K562 (cell line): ENCODE measurements around the gene RASSF3. TPM values are rescaled to one million over a fixed set of nuclear protein-coding genes. Genes with fewer than 3 reads are reported as not detected.

Experiments used
- ATAC-seq: fragments of 200-7000 bp; cut with Tn5 transposase; 3 replicates; pipeline ENCODE4 v1.9.1; 2020; ENCODE audit warnings: moderate library complexity
- BruUV-seq: library from RNA; stranded (reverse); fragments of 400-500 nt; replicated peaks from 2 replicates; lab custom pipeline; 2021; lab: Mats Ljungman, UMichigan
- CTCF ChIA-PET: fragments of 300-600 bp; formaldehyde crosslinking; extraction: SDS; loops from one replicate; lab custom pipeline; 2021; ENCODE audit warnings: low intra/inter-chr PET ratio; lab: Yijun Ruan, JAX
- POLR2A ChIA-PET: fragments of 300-600, 350-650 bp; sonication (Branson Sonifier 250); formaldehyde crosslinking; extraction: SDS; loops from one replicate; lab custom pipeline; 2021; ENCODE audit warnings: antibody characterized with exemption, inconsistent platforms; lab: Yijun Ruan, JAX
- DNase-seq, 4 experiments: peaks; one replicate each; pipeline versions ENCODE4 v3.0.0 to v3.0.0-alpha.2; 2011 to 2018; ENCODE audit warnings: low spot score in 3 of 4, mixed read lengths in 3 of 4; ENCODE audit errors: extremely low read depth in 1 of 4
- FAIRE-seq: peaks from 2 replicates; lab custom pipeline; 2011; peaks lifted over from hg19 to GRCh38; lab: Jason Lieb, UNC
- H2AFZ ChIP-seq: 2 replicates; pipeline ENCODE4 v1.6.0; 2011; ENCODE audit warnings: low read depth, low read length, control low read depth, inconsistent platforms
- H3K27ac ChIP-seq: fragments of 200-600 bp; 3 replicates; pipeline ENCODE4 v1.8.0; 2011; ENCODE audit warnings: low read depth, mild to moderate bottlenecking, control low read depth, inconsistent platforms, low read length, moderate library complexity, mixed read lengths; ENCODE audit errors: extremely low read depth
- H3K27me3 ChIP-seq, 2 experiments: fragments of 300-600 bp in 1 of 2; 2 replicates in 1 of 2; 3 replicates in 1 of 2; pipeline versions ENCODE4 v1.6.0 to v1.8.0; 2011; ENCODE audit warnings: inconsistent platforms in 2 of 2, low read length in 2 of 2, mild to moderate bottlenecking in 1 of 2, mixed read lengths in 1 of 2, moderate library complexity in 1 of 2; ENCODE audit not compliant: control insufficient read depth in 2 of 2, insufficient read depth in 2 of 2
- H3K36me3 ChIP-seq: fragments of 300-600 bp; 3 replicates; pipeline ENCODE4 v1.8.0; 2011; ENCODE audit warnings: mild to moderate bottlenecking, low read length, inconsistent platforms; ENCODE audit not compliant: control insufficient read depth, insufficient read depth
- H3K4me1 ChIP-seq, 2 experiments: fragments of 200-600 bp in 1 of 2; replicated peaks in 1 of 2; 2 replicates in 1 of 2; 3 replicates in 1 of 2; pipeline versions ENCODE4 v1.5.1 to v1.8.0; 2011; ENCODE audit warnings: inconsistent platforms in 2 of 2, low read length in 2 of 2, mild to moderate bottlenecking in 1 of 2, mixed read lengths in 1 of 2, moderate library complexity in 1 of 2; ENCODE audit not compliant: control insufficient read depth in 2 of 2, insufficient read depth in 2 of 2
- H3K4me2 ChIP-seq: 2 replicates; pipeline ENCODE4 v1.6.1; 2011; ENCODE audit warnings: low read length, control low read depth, inconsistent platforms, mixed read lengths; ENCODE audit not compliant: insufficient read depth
- H3K4me3 ChIP-seq: fragments of 200-600 bp; sonication (generic), shearing (Covaris generic); 2 replicates; pipeline ENCODE4 v1.5.1; 2016; ENCODE audit warnings: control low read depth, inconsistent platforms
- H3K79me2 ChIP-seq: fragments of 200-600 bp; 3 replicates; pipeline ENCODE4 v1.8.0; 2011; ENCODE audit warnings: low read length, inconsistent platforms; ENCODE audit not compliant: control insufficient read depth, insufficient read depth
- H3K9ac ChIP-seq, 2 experiments: 2 replicates each; pipeline versions ENCODE4 v1.6.0 to v1.6.1; 2011; ENCODE audit warnings: low read depth in 2 of 2, low read length in 2 of 2, control low read depth in 1 of 2, inconsistent platforms in 1 of 2, mild to moderate bottlenecking in 1 of 2, mixed read lengths in 1 of 2; ENCODE audit not compliant: insufficient read depth in 1 of 2
- H3K9me1 ChIP-seq: one replicate; pipeline ENCODE4 v1.6.0; 2011; ENCODE audit warnings: inconsistent platforms, mild to moderate bottlenecking, low read length, moderate library complexity; ENCODE audit not compliant: control insufficient read depth, insufficient read depth
- H3K9me3 ChIP-seq: replicated peaks from 2 replicates; pipeline ENCODE4 v1.5.1; 2011; ENCODE audit warnings: low read depth, low read length, inconsistent platforms; ENCODE audit not compliant: control insufficient read depth, insufficient read depth
- H4K20me1 ChIP-seq: replicated peaks from 2 replicates; pipeline ENCODE4 v1.6.1; 2011; ENCODE audit warnings: low read length, inconsistent platforms, mixed read lengths; ENCODE audit not compliant: control insufficient read depth, insufficient read depth
- ARID1B ChIP-seq: fragments of 450-650 bp; IDR thresholded peaks from 2 replicates; pipeline ENCODE4 v1.6.1; 2016; ENCODE audit warnings: antibody characterized with exemption, mild to moderate bottlenecking, inconsistent platforms
- BACH1 ChIP-seq: fragments of 200-800 bp; sonication (Bioruptor generic); IDR thresholded peaks from 2 replicates; pipeline ENCODE4 v1.6.1; 2016; ENCODE audit warnings: missing genetic modification characterization, missing compliant biosample characterization
- ERF ChIP-seq: fragments of 450-650 bp; formaldehyde crosslinking; IDR thresholded peaks from 2 replicates; pipeline ENCODE4 v1.4.0; 2020; ENCODE audit warnings: mild to moderate bottlenecking, mixed read lengths
- ESRRA ChIP-seq: fragments of 450-650 bp; IDR thresholded peaks from 2 replicates; pipeline ENCODE4 v1.6.1; 2014; ENCODE audit warnings: low read depth, mild to moderate bottlenecking, moderate library complexity, borderline replicate concordance
- MEIS2 ChIP-seq: fragments of 450-650 bp; IDR thresholded peaks from 2 replicates; pipeline ENCODE4 v1.6.1; 2014; ENCODE audit warnings: mild to moderate bottlenecking; ENCODE audit not compliant: partially characterized antibody
- MTA2 ChIP-seq: fragments of 450-650 bp; IDR thresholded peaks from 2 replicates; pipeline ENCODE4 v1.6.1; 2016; ENCODE audit warnings: low read depth
- NCOA1 ChIP-seq: fragments of 450-650 bp; IDR thresholded peaks from 2 replicates; pipeline ENCODE4 v1.6.1; 2016; ENCODE audit warnings: low read depth
- SRSF1 ChIP-seq: fragments of 200-400 bp; formaldehyde crosslinking; IDR thresholded peaks from 2 replicates; pipeline ENCODE4 v1.6.1; 2017; ENCODE audit warnings: mild to moderate bottlenecking, low read depth, low read length, moderate library complexity
- TAL1 ChIP-seq: fragments of 450-650 bp; IDR thresholded peaks from 2 replicates; pipeline ENCODE4 v1.6.1; 2016; ENCODE audit warnings: mild to moderate bottlenecking
- TEAD4 ChIP-seq, 2 experiments: sonication (generic) in 1 of 2; formaldehyde crosslinking in 1 of 2; IDR thresholded peaks; 2 replicates each; pipeline versions ENCODE4 v1.6.1 to v1.8.0; 2012 to 2022; ENCODE audit warnings: borderline replicate concordance in 1 of 2, inconsistent platforms in 1 of 2, low read length in 1 of 2, mild to moderate bottlenecking in 1 of 2, missing genetic modification reagents in 1 of 2
- THAP12 ChIP-seq: fragments of 250-450 bp; sonication (Bioruptor Pico); IDR thresholded peaks from 2 replicates; pipeline ENCODE4 v1.9.0; 2021; ENCODE audit warnings: mild to moderate bottlenecking, inconsistent platforms
- TSHZ1 ChIP-seq: fragments of 250-450 bp; sonication (Bioruptor Pico); IDR thresholded peaks from 2 replicates; pipeline ENCODE4 v1.4.0; 2020; ENCODE audit warnings: mild to moderate bottlenecking, moderate library complexity
- ZC3H4 ChIP-seq: sonication (generic); formaldehyde crosslinking; IDR thresholded peaks from 2 replicates; pipeline ENCODE4 v1.9.0; 2021; ENCODE audit warnings: missing genetic modification reagents, borderline replicate concordance
- ZNF134 ChIP-seq: fragments of 250-450 bp; sonication (Bioruptor Pico); conservative IDR thresholded peaks from 2 replicates; pipeline ENCODE4 v1.4.0; 2020
- ZNF23 ChIP-seq: fragments of 250-450 bp; sonication (Bioruptor Pico); IDR thresholded peaks from 2 replicates; pipeline ENCODE4 v1.4.0; 2020; ENCODE audit warnings: mild to moderate bottlenecking
- ZNF76 ChIP-seq: fragments of 250-450 bp; sonication (Bioruptor Pico); IDR thresholded peaks from 2 replicates; pipeline ENCODE4 v1.4.0; 2020; ENCODE audit warnings: mild to moderate bottlenecking, moderate library complexity, borderline replicate concordance
- whole genome bisulfite sequencing: fragments of 100-300 bp; shearing (Covaris generic); methylation state at CpG from one replicate; pipeline ENCODE4 v1.1.6; 2016; ENCODE audit warnings: low coverage, mixed read lengths; ENCODE audit not compliant: insufficient coverage; ENCODE audit errors: missing lambda C conversion rate; 5-methylcytosine and 5-hydroxymethylcytosine counted together
- in situ Hi-C: fragments of 300-500 bp; cut with MboI; formaldehyde crosslinking; loops from 4 replicates; pipeline ENCODE4 v1.15.0; 2018; ENCODE audit warnings: inconsistent platforms, mixed read lengths
- intact Hi-C: fragments of 100-400 bp; cut with micrococcal nuclease; formaldehyde crosslinking; loops from 2 replicates; pipeline ENCODE4 v1.14.2; 2022
- polyA plus RNA-seq, 8 experiments: library from polyadenylated mRNA; depleted of rRNA in 4 of 8; stranded (reverse) in 5 of 8; unstranded in 3 of 8; fragments of >200 nt; fragmentation: Nextera tagmentation in 2 of 8; fragmentation: Illumina TruSeq in 1 of 8; extraction: Ambion mirVana in 2 of 8; extraction: Trizol in 1 of 8; gene quantifications; 2 replicates each; pipeline versions ENCODE4 v1.2.1 to v1.2.3, GENCODE V29; 2011 to 2014; ENCODE audit warnings: inconsistent platforms in 1 of 8, missing spikeins in 1 of 8
- total RNA-seq, 7 experiments: library from RNA; depleted of rRNA in 6 of 7; stranded (reverse); fragments of >200 nt in 6 of 7; fragmentation: Illumina TruSeq in 2 of 7; extraction: Trizol in 2 of 7; gene quantifications; 2 replicates each; pipeline versions ENCODE4 v1.2.1 to v1.2.3, GENCODE V29; 2011 to 2021; ENCODE audit warnings: low replicate concordance in 1 of 7
- TF ChIP-seq, protein P1 (sequence below): fragments of 450-650 bp; formaldehyde crosslinking; IDR thresholded peaks from 2 replicates; pipeline ENCODE4 v1.4.0; 2022; ENCODE audit warnings: mild to moderate bottlenecking, moderate library complexity

RASSF3 gene
- total and polyA plus RNA-seq, 9 of the 15 experiments (the other 6 are each of a cell fraction or from before 2014, with no cell fraction given): 3.7 to 39.2 (median 20.2) TPM

DNA sequence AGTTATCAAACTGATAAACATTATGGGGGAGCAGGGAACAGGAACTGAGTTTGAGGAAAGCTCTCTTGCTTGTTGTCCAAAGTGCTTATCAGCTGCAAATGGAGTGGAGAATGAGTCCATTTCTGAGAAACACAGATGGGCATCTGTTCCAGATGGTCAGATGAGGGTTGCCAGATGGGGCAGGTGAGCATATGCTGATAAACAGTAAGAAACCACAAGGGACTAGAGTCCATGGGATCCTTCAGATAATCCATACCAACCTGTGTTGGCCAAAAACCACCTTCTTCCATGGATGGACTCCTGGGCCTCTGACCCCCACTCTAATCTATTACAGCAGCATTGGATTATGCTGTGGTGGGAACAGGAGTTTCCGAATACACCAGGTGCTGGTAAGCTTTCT, 110.6 kb downstream of the RASSF3 start:
- BruUV-seq: no TSS peak
- CTCF ChIA-PET: no interaction called here
- POLR2A ChIA-PET: interaction anchor here (1.0 to 1.4 kb wide), 3 partner anchors 14 to 111 kb away, joined by 3 to 6 read pairs (median 3); no protein-coding TSS in a partner anchor
- TF ChIP-seq TAL1: peak; percentile 97
- TF ChIP-seq MTA2: peak; percentile 94
- peak; percentile 95 for TF ChIP-seq ARID1B
- TF ChIP-seq, protein P1, sequence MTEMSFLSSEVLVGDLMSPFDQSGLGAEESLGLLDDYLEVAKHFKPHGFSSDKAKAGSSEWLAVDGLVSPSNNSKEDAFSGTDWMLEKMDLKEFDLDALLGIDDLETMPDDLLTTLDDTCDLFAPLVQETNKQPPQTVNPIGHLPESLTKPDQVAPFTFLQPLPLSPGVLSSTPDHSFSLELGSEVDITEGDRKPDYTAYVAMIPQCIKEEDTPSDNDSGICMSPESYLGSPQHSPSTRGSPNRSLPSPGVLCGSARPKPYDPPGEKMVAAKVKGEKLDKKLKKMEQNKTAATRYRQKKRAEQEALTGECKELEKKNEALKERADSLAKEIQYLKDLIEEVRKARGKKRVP (CRISPR knock-in tag): peak; percentile 54
- TF ChIP-seq BACH1: peak; percentile 44; the same call in 1 of the 2 replicates
- peak; percentile 87 for TF ChIP-seq ZNF76 (CRISPR knock-in tag)
- no peak for TF ChIP-seq SRSF1
- TF ChIP-seq ZNF134 (CRISPR knock-in tag): peak; percentile 47; the same call in 1 of the 2 replicates
- TF ChIP-seq ESRRA: peak; percentile 83; the same call in 1 of the 2 replicates
- no peak for TF ChIP-seq THAP12 (CRISPR knock-in tag)
- TF ChIP-seq TEAD4 (IDR thresholded peaks at IDR 0.05; ENCODE audit: low read length): peak; percentile 99
- TF ChIP-seq TEAD4 (CRISPR knock-in tag; IDR thresholded peaks at IDR 0.05; ENCODE audit: borderline replicate concordance): no peak
- no peak for TF ChIP-seq ZNF23 (CRISPR knock-in tag)
- peak; percentile 44; the same call in 1 of the 2 replicates for TF ChIP-seq TSHZ1
- peak; percentile 21 for TF ChIP-seq MEIS2
- TF ChIP-seq NCOA1: peak; percentile 62; the same call in 1 of the 2 replicates
- TF ChIP-seq ERF (CRISPR knock-in tag): 0 out of 2 replicates have a peak, but pooled peaks have one; percentile 63
- TF ChIP-seq ZC3H4 (CRISPR knock-in tag): no peak

More for the DNA sequence above, 110.6 kb downstream of the RASSF3 start:
- in situ Hi-C loops (no loop called here), intact Hi-C loops (no loop called here)
- DNase-seq: peak; percentile 54 to 79 (median 62)
- Histone ChIP-seq H3K36me3 (peaks cover 42% of the 10 kb centered on the region), H3K9ac (no peak overlapping the region), H3K4me2 (peak overlapping the region; percentile 39; the same call in 1 of the 2 replicates), H3K9me3 (no peaks in the 10 kb centered on the region), H3K79me2 (no peaks in the 10 kb centered on the region), H4K20me1 (no peaks in the 10 kb centered on the region), H3K9me1 (peaks cover 3% of the 10 kb centered on the region), H3K27me3 (no peaks in the 10 kb centered on the region), H2AFZ (no peak overlapping the region), H3K4me1 (peaks cover 3 to 15% of the 10 kb centered on the region in 2 experiments; a peak in 4 of 5 replicates), H3K27ac (no peak overlapping the region; the same call in 1 of the 3 replicates), H3K4me3 (no peak overlapping the region)
- peak; percentile 75 for ATAC-seq
- peak; percentile 87 for FAIRE-seq
- 21% methylated on average over 1 of the region's 1 CpG for WGBS
